Measurements from ENCODE around the gene UROS. TPM values are rescaled to one million over a fixed set of nuclear protein-coding genes. Genes with fewer than 3 reads are reported as not detected.

The UROS gene
- total RNA-seq, 4 donors from 2014 or later: 24.0 to 29.2 (median 27.5) TPM

DNA sequence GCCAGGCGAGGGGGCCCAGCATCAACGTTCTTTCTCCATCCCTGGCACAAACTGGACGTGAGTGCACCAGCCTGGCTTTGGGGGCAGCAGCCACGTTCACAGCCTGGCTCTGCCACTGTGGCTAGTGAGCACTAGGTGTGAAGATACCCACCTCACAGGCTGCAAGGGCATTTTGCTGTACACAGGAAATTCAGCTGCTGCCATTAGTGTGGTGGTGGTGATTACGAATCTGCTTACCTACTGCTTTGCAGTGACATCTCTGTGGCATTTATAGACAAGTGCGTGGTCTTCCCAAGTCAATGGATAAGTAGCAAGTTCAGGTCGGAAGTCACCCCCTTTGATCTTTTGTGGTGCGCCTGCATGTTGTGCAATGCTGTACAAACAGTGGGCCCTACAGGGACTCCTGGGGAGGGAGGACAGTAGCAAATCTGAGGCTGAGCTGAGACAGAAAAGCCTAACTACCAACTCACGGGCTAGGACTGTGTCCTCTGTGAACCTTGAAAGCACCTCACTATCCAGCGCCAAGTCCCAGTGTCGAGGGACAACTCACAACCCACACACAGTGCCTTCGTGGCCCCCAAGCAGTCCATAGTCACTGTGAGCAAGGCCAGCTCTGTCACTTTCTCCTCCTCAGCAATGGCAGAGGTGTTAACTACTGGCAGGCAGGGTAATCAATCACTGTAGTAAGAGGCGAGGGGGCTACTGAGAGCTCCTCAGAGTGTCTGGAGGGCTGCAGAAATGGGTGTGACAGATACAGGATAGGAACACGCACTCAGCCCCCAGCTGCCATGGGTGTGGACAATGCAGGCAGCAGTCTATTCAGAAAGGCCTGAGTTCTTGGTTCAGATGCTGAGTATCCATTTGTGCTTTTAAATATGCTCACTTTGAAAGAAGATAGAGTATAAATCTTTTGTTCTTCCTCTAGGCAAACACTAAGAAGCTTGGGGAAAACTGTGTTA lies 30.4 kb downstream of the UROS start:
- TF ChIP-seq, protein P1, sequence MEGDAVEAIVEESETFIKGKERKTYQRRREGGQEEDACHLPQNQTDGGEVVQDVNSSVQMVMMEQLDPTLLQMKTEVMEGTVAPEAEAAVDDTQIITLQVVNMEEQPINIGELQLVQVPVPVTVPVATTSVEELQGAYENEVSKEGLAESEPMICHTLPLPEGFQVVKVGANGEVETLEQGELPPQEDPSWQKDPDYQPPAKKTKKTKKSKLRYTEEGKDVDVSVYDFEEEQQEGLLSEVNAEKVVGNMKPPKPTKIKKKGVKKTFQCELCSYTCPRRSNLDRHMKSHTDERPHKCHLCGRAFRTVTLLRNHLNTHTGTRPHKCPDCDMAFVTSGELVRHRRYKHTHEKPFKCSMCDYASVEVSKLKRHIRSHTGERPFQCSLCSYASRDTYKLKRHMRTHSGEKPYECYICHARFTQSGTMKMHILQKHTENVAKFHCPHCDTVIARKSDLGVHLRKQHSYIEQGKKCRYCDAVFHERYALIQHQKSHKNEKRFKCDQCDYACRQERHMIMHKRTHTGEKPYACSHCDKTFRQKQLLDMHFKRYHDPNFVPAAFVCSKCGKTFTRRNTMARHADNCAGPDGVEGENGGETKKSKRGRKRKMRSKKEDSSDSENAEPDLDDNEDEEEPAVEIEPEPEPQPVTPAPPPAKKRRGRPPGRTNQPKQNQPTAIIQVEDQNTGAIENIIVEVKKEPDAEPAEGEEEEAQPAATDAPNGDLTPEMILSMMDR (IDR thresholded peaks at IDR 0.05): no peak
- 89 to 93% methylated on average over 14 of the region's 14 CpGs for WGBS, 2 donors
- no peak for DNase-seq (ENCODE audit: low spot score in 2 of 2)
- no peak overlapping the region for H3K4me3 ChIP-seq (ENCODE audit: low read depth, poor library complexity, severe bottlenecking)
- intact Hi-C loops (cut with DNase I; ENCODE audit: low total_unique reads): no loop called here

DNA sequence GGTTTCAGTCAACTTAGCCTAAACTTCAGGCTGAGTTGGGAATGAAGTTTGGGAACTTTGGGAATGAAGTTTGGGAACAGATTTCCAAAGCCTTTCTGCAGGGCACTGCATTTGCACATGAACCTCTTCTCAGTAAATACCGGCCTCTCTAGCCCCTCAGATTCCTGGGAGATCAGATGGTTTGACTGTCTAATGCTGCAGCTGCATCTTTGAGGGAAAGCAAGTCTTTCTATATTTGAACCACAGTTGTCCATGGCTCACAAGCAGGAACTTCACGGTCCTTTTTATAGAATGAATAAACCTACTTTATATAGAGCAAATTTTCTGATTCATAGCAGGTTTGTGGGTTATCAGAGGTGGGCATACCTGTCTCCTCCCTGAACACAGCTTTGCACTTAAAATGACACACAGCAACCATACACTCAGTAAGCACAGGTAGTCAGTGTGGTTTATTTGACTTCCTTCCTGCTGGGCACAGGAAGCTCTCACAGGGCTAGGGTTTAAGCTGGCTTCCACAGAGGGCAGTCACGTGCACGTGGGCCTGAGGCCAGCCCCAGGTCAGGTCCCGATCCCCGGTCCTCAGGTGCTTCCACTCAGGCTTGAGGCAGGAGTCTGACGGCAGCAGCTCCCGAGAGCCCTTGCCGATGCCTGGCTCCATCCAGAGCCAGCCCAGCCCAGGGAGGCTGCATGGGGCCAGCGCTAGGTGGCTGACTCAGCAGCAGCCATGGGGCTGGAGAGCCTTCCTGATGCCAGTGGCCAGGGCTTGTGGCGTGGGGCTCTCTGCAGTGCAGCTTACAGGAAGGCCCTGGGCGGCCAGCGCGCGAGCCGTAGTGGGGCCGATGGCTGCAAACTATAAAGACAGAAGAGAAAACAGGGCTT lies 34.7 kb downstream of the UROS start:
- no peak overlapping the region for H3K4me3 ChIP-seq (ENCODE audit: low read depth, poor library complexity, severe bottlenecking)
- WGBS, 2 donors: 91 to 96% methylated on average over 13 to 17 of the region's 17 CpGs
- DNase-seq (ENCODE audit: low spot score in 2 of 2): no peak
- intact Hi-C loops (cut with DNase I; ENCODE audit: low total_unique reads): no loop called here
- TF ChIP-seq POLR2A (IDR thresholded peaks at IDR 0.05): no peak
- TF ChIP-seq, protein P1 (IDR thresholded peaks at IDR 0.05): no peak

DNA sequence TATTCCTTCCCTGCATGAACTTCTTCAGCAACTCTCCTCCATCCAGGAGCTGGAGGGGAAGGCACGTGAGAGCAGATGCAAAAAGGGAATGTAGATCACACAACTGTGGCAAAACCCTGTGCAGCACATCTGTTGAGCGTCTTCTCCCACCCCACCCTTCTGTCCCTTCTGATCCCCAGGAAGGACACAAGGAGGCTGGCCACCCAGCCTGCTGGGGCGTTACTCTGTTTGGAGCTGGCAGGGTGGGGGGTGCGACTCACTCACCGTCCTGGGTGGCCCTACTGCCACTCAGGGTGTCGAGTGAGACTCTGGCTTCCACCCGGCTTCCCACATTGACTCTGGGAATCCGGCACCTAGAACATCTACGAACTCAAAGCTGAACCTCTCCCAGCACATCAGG lies 37.3 kb downstream of the UROS start:
- WGBS, 2 donors: 59 to 66% methylated on average over 9 of the region's 9 CpGs
- intact Hi-C loops (cut with DNase I; ENCODE audit: low total_unique reads): no loop called here
- DNase-seq (ENCODE audit: low spot score in 2 of 2): no peak
- H3K4me3 ChIP-seq (ENCODE audit: low read depth, poor library complexity, severe bottlenecking): no peak overlapping the region
- TF ChIP-seq POLR2A (IDR thresholded peaks at IDR 0.05): no peak
- TF ChIP-seq, protein P1 (IDR thresholded peaks at IDR 0.05): no peak

DNA sequence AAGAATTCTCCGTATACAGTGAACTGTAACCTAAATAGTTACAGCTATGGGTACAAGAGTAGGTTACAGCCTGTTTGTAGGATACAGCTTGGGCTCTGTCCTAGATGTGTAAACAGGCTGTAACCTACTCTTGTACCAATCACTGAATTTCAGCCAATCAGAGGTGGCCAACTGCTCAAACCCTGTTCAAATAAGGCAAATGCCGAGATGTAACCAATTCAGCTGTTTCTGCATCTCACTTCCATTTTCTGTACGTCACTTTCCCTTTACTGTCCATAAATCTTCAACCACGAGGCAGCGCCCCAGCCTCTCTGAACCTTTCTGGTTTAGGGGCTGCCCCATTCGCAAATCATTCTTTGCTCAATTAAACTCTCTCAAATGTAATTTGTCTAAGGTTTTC lies 39.1 kb downstream of the UROS start:
- 72 to 76% methylated on average over 6 of the region's 6 CpGs for whole genome bisulfite sequencing, 2 donors
- TF ChIP-seq POLR2A (IDR thresholded peaks at IDR 0.05): no peak
- TF ChIP-seq, protein P1 (IDR thresholded peaks at IDR 0.05): no peak
- intact Hi-C loops (cut with DNase I; ENCODE audit: low total_unique reads): no loop called here
- no peak overlapping the region for H3K4me3 ChIP-seq (ENCODE audit: low read depth, poor library complexity, severe bottlenecking)
- no peak for DNase-seq (ENCODE audit: low spot score in 2 of 2)

DNA sequence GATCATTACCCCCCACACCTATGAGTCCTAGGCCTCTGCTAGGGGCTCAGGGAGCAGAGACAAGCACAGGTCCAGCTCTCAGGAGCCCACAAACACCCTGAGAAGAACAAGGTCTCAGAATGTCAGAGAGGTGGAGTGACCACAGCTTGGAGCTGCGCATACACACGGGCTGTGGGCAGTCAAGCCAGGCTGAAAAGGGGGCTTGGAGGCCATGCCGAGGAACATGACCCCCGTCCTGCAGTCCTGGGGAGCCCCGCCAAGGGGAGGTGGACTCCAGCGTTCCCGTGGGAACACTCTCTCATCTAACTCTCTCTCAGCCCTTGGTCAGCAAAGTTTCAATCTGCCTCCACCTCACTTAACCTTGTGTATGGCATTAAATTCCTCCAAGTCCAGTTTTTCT lies 39.6 kb downstream of the UROS start:
- intact Hi-C loops (cut with DNase I; ENCODE audit: low total_unique reads): no loop called here
- H3K4me3 ChIP-seq (ENCODE audit: low read depth, poor library complexity, severe bottlenecking): no peak overlapping the region
- DNase-seq (ENCODE audit: low spot score in 2 of 2): no peak
- 94 to 96% methylated on average over 7 of the region's 7 CpGs for WGBS, 2 donors
- TF ChIP-seq POLR2A (IDR thresholded peaks at IDR 0.05): no peak
- TF ChIP-seq, protein P1 (IDR thresholded peaks at IDR 0.05): no peak
